ENCODE data around the gene SENP7. TPM values are rescaled to one million over a fixed set of nuclear protein-coding genes. Genes with fewer than 3 reads are reported as not detected.

SENP7 gene
- total RNA-seq, 1 experiment from 2014 or later = 12.0 TPM

- Mint-ChIP-seq H3K9me3 (ENCODE audit: low read depth, unreplicated experiment) (no peaks in the 10 kb centered on the region), H3K27ac (ENCODE audit: unreplicated experiment) (no peak overlapping the region), H3K4me3 (ENCODE audit: low read depth, unreplicated experiment) (no peak overlapping the region), H3K36me3 (ENCODE audit: insufficient read depth, unreplicated experiment) (no peaks in the 10 kb centered on the region), H3K4me1 (ENCODE audit: low read depth, unreplicated experiment) (no peaks in the 10 kb centered on the region), H3K27me3 (ENCODE audit: unreplicated experiment) (peaks cover 77% of the 10 kb centered on the region)
- TF ChIP-seq CTCF (IDR thresholded peaks at IDR 0.05; ENCODE audit: unreplicated experiment) = no peak
- no TSS peak for BruUV-seq (replicated peaks)
- DNase-seq = no peak
- CTCF ChIA-PET = no interaction called here
- intact Hi-C loops (cut with micrococcal nuclease; ENCODE audit: unreplicated experiment) = no loop called here
Observed at GRCh38 chr3:101536266-101536665, 23.3 kb upstream of the SENP7 start.

- H3K36me3 Mint-ChIP-seq (ENCODE audit: insufficient read depth, unreplicated experiment) = no peaks in the 10 kb centered on the region
- no TSS peak for BruUV-seq (replicated peaks)
- H3K4me1 Mint-ChIP-seq (ENCODE audit: low read depth, unreplicated experiment) = no peaks in the 10 kb centered on the region
- intact Hi-C loops (cut with micrococcal nuclease; ENCODE audit: unreplicated experiment) = no loop called here
- TF ChIP-seq CTCF (IDR thresholded peaks at IDR 0.05; ENCODE audit: unreplicated experiment) = no peak
- H3K9me3 Mint-ChIP-seq (ENCODE audit: low read depth, unreplicated experiment) = peaks cover under 1% of the 10 kb centered on the region
- DNase-seq = no peak
- no peak overlapping the region for H3K27ac Mint-ChIP-seq (ENCODE audit: unreplicated experiment)
- peaks cover 76% of the 10 kb centered on the region for H3K27me3 Mint-ChIP-seq (ENCODE audit: unreplicated experiment)
- CTCF ChIA-PET = no interaction called here
- H3K4me3 Mint-ChIP-seq (ENCODE audit: low read depth, unreplicated experiment) = no peak overlapping the region
Observed at GRCh38 chr3:101535221-101535620, 22.2 kb upstream of the SENP7 start.

GRCh38 chr3:101533603-101533968 lies 20.6 kb upstream of the SENP7 start:
- no peak for DNase-seq
- Mint-ChIP-seq H3K4me1 (ENCODE audit: low read depth, unreplicated experiment) (no peaks in the 10 kb centered on the region), H3K36me3 (ENCODE audit: insufficient read depth, unreplicated experiment) (no peaks in the 10 kb centered on the region), H3K9me3 (ENCODE audit: low read depth, unreplicated experiment) (peaks cover 3% of the 10 kb centered on the region), H3K27ac (ENCODE audit: unreplicated experiment) (no peak overlapping the region), H3K4me3 (ENCODE audit: low read depth, unreplicated experiment) (no peak overlapping the region), H3K27me3 (ENCODE audit: unreplicated experiment) (peaks cover 60% of the 10 kb centered on the region)
- intact Hi-C loops (cut with micrococcal nuclease; ENCODE audit: unreplicated experiment) = no loop called here
- CTCF ChIA-PET = no interaction called here
- BruUV-seq (replicated peaks) = no TSS peak
- TF ChIP-seq CTCF (IDR thresholded peaks at IDR 0.05; ENCODE audit: unreplicated experiment) = no peak

- Mint-ChIP-seq H3K36me3 (ENCODE audit: insufficient read depth, unreplicated experiment) (no peaks in the 10 kb centered on the region), H3K9me3 (ENCODE audit: low read depth, unreplicated experiment) (peaks cover 3% of the 10 kb centered on the region), H3K27ac (ENCODE audit: unreplicated experiment) (no peak overlapping the region)
Observed at GRCh38 chr3:101532783-101533602, 20.0 kb upstream of the SENP7 start.

More at GRCh38 chr3:101532783-101533602, 20.0 kb upstream of the SENP7 start:
- Mint-ChIP-seq H3K4me1 (ENCODE audit: low read depth, unreplicated experiment) (no peaks in the 10 kb centered on the region), H3K27me3 (ENCODE audit: unreplicated experiment) (peaks cover 54% of the 10 kb centered on the region), H3K4me3 (ENCODE audit: low read depth, unreplicated experiment) (no peak overlapping the region)
- CTCF ChIA-PET = no interaction called here
- intact Hi-C loops (cut with micrococcal nuclease; ENCODE audit: unreplicated experiment) = no loop called here
- no peak for TF ChIP-seq CTCF (IDR thresholded peaks at IDR 0.05; ENCODE audit: unreplicated experiment)
- DNase-seq = no peak
- no TSS peak for BruUV-seq (replicated peaks)

All from Calu3 (cell line).